T-helper 1 cell (primary cell): ENCODE measurements around the gene KAT6B.
"Not testable (repeated sequence)": the region's sequence is repeated elsewhere in the genome, so short reads cannot be mapped to it uniquely, and the experiment has no call there.

Experiments used
- DNase-seq, 5 donors: peaks; one replicate each; pipeline ENCODE4 v3.0.0-alpha.2; 2012 to 2020

Gene KAT6B

GRCh38 chr10:74863551-74863950, 37.2 kb downstream of the KAT6B start:
- DNase-seq: no peak

- DNase-seq: no peak
These were observed 41.0 kb downstream of the KAT6B start for GRCh38 chr10:74867351-74867750.

DNA sequence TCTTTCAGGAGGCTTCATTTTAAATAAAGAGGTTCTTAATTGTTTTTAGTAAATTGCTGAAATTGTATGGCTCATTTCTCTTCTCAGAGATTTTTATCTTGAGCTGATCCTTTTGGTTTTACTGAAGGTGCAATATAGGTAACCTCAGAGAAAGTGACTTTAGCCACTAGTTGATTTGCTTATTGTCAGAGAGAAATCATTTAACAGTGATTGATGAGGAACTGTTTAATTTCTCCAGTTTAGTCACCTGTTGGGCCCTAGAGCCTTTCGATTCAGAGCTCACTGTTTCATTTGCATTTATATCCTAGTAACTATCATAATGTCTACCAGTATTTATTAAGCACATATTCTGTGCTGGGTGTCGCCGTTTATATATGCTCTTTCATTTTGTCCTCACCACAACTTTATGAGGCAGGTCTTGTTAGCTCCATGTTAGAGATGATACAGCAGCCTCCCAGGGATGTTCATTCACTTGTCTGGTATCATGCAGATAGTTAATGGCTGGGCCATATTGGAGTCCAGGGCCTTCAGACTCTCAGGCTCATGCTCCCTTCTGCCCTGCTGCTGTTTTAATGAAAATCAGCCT, 42.1 kb downstream of the KAT6B start:
- DNase-seq: no peak

GRCh38 chr10:74869635-74870034, 43.2 kb downstream of the KAT6B start:
- no peak for DNase-seq

DNA sequence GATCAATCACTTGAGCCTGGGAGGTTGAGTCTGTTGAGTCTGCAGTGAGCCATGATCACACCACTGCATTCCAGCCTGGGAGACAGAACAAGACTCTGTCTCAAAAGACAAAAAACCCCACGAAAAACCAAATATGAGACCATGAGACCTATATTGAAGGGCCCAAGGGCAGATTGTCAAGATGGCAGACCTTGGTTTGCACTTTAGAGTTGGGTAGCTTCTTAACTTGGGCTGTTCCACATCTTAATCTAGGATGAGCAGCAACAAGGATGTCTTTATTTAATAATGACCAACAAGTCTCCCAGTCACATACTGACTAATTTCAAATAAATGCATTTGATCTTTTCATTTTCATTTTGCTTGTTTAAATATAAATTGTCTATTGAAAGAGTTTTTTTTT, 43.8 kb downstream of the KAT6B start:
- DNase-seq: no peak

- DNase-seq: peak in 1 of 5 donors; percentile 11
These were observed 45.4 kb downstream of the KAT6B start for GRCh38 chr10:74871595-74872382.

GRCh38 chr10:74873803-74874454, 47.5 kb downstream of the KAT6B start:
- DNase-seq: no peak

GRCh38 chr10:74874649-74875048, 48.2 kb downstream of the KAT6B start:
- no peak for DNase-seq

- no peak for DNase-seq
These were observed 48.7 kb downstream of the KAT6B start for GRCh38 chr10:74875068-74875467.

GRCh38 chr10:74875966-74876365, 49.6 kb downstream of the KAT6B start:
- no peak for DNase-seq

DNA sequence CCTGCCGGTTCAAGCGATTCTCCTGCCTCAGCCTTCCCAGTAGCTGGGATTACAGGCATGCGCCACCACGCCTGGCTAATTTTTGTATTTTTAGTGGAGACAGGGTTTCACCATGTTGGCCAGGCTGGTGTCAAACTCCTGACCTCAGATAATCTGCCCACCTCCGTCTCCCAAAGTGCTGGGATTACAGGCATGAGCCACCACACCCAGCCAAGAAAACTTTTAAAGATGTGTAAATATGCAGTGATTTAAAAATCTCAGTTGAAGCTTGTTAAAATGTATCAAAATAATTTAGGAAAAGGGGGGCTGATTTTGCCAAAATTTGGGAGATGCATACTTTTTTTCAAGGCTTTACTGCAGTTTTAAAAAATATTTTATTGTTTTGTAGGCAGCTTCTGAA, 50.7 kb downstream of the KAT6B start:
- not testable (repeated sequence) for DNase-seq

- DNase-seq: no peak
These were observed 51.5 kb downstream of the KAT6B start for GRCh38 chr10:74877898-74878297.

GRCh38 chr10:74880041-74880440, 53.6 kb downstream of the KAT6B start:
- DNase-seq: no peak

DNA sequence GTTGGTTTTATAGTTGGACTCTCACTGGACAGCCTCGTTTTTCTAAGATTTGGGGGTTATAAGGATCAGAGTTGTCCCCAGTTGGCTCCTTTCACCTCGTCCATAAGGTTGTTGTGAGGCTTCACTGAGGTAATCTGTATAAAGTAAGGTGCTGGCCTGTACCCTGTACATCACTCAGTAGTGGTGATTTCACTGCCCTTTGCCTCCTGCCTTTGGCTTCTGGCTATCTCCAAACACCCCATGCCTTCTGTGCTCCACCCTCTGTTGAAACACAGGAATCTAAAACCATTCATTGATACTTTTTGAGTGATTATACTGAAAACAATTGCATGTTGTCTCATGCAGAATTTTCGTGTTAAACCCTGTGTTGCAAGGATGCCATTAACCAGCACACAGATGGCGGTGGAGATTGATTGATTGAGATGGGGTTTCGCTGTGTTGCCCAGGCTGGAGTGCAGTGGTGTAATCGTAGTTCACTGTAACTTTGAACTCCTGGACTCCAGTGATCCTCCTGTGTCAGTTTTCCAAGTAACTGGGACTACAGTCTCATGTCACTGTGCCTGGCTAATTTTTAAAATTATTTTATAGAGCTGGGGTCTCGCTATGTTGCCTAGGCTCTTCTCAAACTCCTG, 55.0 kb downstream of the KAT6B start:
- DNase-seq: no peak

DNA sequence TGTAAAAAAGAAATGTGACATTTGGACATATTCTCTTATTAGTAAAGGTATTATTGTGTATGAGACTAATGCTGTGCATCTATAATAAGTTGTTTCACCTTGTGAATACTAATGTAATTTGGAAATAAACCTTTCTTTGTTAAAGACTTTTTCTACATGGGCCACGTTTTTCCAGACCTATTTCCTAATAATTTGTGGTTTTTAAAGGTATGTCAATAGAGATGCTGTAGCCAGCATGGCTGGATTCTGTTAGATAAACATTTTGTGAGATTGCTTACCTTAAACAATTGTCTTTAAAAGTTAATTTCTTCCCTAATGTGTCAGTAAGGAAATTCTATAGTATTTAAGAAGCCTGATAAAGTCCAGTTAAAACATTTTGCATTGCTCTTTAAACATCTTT, 56.0 kb downstream of the KAT6B start:
- DNase-seq: no peak

DNA sequence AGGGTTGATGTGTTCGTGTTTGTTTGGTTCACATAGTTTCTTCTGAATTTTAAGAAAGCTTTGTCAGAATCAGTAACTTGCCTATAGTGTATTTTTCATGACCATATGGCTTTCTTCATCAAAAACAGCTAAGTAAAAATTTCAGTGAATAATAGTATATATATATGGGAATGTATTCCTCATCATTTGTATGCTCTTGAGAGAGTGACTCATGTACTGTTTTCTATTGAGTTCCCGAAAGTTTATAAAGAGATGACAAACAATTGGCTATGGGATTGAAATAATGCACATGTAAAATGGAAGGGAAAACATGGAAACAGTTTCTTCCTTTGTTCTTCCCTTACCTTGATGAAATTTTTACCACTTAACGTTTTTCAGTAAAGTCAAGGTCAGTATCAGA, 56.4 kb downstream of the KAT6B start:
- no peak for DNase-seq

DNA sequence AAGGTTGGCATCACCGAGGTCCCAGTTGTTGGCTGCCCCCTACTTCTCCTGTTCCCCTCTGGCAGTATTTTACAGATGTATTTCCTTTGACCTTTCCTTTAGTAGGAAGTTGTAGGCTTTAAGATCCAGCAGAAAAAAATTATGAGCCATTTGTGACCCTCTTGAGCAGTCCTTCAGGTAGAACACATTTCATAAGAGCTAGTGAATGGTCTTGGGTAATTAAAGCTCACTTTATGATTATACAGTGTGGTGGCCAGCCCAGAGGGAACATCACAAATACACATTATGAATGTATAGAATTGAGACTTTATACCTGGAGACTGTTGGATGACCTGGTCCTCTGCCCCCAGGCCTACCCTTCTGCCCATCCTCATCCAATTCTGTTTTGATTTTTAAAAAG, 57.0 kb downstream of the KAT6B start:
- no peak for DNase-seq

DNA sequence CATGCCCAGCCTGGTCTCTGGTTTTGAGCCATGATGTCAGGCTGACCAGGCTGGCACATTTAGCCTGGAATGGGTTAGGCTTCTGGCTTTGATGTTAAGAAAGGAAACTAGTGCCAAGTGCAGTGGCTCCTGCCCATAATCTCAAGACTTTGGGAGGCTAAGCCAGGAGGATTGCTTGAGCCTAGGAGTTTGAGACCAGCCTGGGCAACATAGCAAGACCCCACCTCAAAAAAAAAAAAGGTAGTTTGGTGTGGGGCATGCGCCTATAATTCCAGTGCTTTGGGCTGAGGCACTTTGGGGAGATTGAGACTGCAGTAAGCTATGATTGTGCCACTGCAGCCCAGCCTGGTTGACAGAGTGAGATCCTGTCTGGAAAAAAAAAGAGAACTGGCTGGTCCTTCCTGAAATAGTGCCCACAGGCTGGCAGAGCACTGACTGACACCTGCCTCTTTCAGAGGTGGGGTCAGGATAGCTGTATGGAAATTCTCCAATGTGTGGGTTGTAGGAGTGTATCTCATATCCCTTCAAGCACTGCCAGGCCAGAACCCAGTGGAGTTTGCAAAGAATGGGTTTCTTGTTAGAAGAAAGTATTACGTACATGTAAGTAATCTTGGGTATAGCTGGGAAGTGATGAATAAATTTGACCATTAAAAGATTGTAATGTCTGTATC, 61.3 kb downstream of the KAT6B start:
- DNase-seq: no peak

GRCh38 chr10:74888962-74889661, 62.7 kb downstream of the KAT6B start:
- no peak for DNase-seq

- DNase-seq: no peak
These were observed 63.2 kb downstream of the KAT6B start for GRCh38 chr10:74889662-74889998.

- no peak for DNase-seq
These were observed 64.1 kb downstream of the KAT6B start for GRCh38 chr10:74890460-74890859.

DNA sequence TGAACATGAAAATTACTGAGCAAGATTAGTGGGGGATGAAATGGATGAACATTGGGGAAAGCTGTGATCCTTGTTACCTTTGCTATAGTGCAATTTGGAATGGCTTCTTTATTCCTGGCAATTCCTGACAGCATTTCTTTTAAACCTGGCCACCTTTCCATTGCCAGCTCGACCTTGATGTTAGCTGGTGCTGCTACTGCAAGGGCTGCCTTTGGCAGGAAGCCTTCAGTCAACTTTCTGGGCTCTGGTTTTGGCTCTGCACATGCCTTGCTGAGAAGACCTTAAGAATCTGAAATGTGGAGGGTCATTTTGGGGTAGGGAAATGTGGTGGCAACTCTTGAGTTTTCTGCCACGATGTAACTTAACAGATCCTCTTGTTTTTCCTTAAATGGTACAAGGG, 64.7 kb downstream of the KAT6B start:
- DNase-seq: no peak

- DNase-seq: no peak
These were observed 66.4 kb downstream of the KAT6B start for GRCh38 chr10:74892839-74893238.
